ENCODE data around the gene GJD3.

DNA sequence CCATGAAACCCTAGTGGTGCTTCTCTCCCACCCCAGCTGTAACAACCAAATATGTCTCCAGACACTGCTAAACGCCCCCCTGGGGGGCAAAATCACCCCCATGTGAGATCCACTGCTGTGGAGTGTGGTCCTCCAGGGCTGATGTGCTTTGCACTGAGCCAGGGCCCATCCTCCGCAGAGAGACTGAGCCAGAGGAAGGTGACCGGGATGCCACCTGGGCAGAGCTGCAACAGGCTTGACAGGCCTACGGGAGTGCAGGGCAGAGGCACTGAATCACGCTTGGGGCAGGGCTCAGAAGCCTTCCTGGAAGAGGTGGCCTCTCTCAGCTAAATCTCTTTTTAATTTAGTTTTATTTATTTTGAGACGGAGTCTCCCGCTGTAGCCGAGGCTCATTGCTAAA is 4.4 kb downstream of the GJD3 start:
- TF ChIP-seq, protein P1, sequence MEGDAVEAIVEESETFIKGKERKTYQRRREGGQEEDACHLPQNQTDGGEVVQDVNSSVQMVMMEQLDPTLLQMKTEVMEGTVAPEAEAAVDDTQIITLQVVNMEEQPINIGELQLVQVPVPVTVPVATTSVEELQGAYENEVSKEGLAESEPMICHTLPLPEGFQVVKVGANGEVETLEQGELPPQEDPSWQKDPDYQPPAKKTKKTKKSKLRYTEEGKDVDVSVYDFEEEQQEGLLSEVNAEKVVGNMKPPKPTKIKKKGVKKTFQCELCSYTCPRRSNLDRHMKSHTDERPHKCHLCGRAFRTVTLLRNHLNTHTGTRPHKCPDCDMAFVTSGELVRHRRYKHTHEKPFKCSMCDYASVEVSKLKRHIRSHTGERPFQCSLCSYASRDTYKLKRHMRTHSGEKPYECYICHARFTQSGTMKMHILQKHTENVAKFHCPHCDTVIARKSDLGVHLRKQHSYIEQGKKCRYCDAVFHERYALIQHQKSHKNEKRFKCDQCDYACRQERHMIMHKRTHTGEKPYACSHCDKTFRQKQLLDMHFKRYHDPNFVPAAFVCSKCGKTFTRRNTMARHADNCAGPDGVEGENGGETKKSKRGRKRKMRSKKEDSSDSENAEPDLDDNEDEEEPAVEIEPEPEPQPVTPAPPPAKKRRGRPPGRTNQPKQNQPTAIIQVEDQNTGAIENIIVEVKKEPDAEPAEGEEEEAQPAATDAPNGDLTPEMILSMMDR (IDR thresholded peaks at IDR 0.05), result no peak
- no peak for TF ChIP-seq POLR2A (IDR thresholded peaks at IDR 0.05)

All from body of pancreas (tissue), 4 donors.